ENCODE measurements around the gene SEMA3C. TPM values are rescaled to one million over a fixed set of nuclear protein-coding genes. Genes with fewer than 3 reads are reported as not detected.

Gene SEMA3C
- total RNA-seq, 1 experiment from 2014 or later, result 13.3 TPM

- H3K4me3 ChIP-seq (ENCODE audit: low read depth, low read length, poor library complexity, severe bottlenecking), result no peak overlapping the region
- H3K4me1 ChIP-seq (ENCODE audit: insufficient read depth, low read length, poor library complexity, severe bottlenecking), result no peaks in the 10 kb centered on the region
- intact Hi-C loops (cut with micrococcal nuclease; ENCODE audit: unreplicated experiment), result loop anchor here (2.0 to 5.0 kb wide), 5 partner anchors 220 to 773 kb away; partner anchors contain the start of gene SEMA3C
- H3K27ac ChIP-seq (ENCODE audit: low read depth, low read length, poor library complexity, severe bottlenecking), result no peak overlapping the region
- DNase-seq (ENCODE audit: low spot score), result peak; percentile 76
- H3K36me3 ChIP-seq (ENCODE audit: insufficient read depth, low read length, poor library complexity, severe bottlenecking), result no peaks in the 10 kb centered on the region
- no TSS peak for BruUV-seq (replicated peaks)
- no peaks in the 10 kb centered on the region for H3K27me3 ChIP-seq (replicated peaks; ENCODE audit: insufficient read depth, low read depth, low read length, poor library complexity)
- peak; percentile 65 for TF ChIP-seq CTCF (conservative IDR thresholded peaks at IDR 0.05; ENCODE audit: low read depth, low read length)
- TF ChIP-seq EZH2 (IDR thresholded peaks at IDR 0.05; ENCODE audit: borderline replicate concordance, low read depth, low read length, poor library complexity, severe bottlenecking), result no peak
- peaks cover 4% of the 10 kb centered on the region for H3K9me3 ChIP-seq (ENCODE audit: low read depth, low read length, poor library complexity, severe bottlenecking)
- CTCF ChIA-PET, result no interaction called here
- POLR2A ChIA-PET (ENCODE audit: low non-redundant PET), result no interaction called here
These were observed 219.7 kb downstream of the SEMA3C start for GRCh38 chr7:80699045-80699638.

Data from A673 (cell line).